HG03280 (cell line): ENCODE measurements around the gene DIP2C.
"Not testable (repeated sequence)": the region's sequence is repeated elsewhere in the genome, so short reads cannot be mapped to it uniquely, and the experiment has no call there.

Experiments
- ATAC-seq: cut with Tn5 transposase; IDR thresholded peaks from one replicate; pipeline ENCODE4 v1.9.1; 2021; ENCODE audit warnings: mild to moderate bottlenecking, moderate library complexity; ENCODE audit not compliant: unreplicated experiment

Gene DIP2C

GRCh38 chr10:525565-526315, 163.7 kb downstream of the DIP2C start:
- ATAC-seq, result no peak

GRCh38 chr10:523925-524324, 165.5 kb downstream of the DIP2C start:
- ATAC-seq, result no peak

- ATAC-seq, result no peak
Measured at GRCh38 chr10:522350-522749, 167.1 kb downstream of the DIP2C start.

- no peak for ATAC-seq
Measured at GRCh38 chr10:521261-522250, 167.9 kb downstream of the DIP2C start.

- ATAC-seq, result no peak
Measured at GRCh38 chr10:520402-520787, 169.1 kb downstream of the DIP2C start.

- no peak for ATAC-seq
Measured at GRCh38 chr10:519716-520401, 169.6 kb downstream of the DIP2C start.

GRCh38 chr10:519055-519715, 170.3 kb downstream of the DIP2C start:
- ATAC-seq, result no peak

- ATAC-seq, result no peak
Measured at GRCh38 chr10:517872-518475, 171.5 kb downstream of the DIP2C start.

GRCh38 chr10:517241-517830, 172.1 kb downstream of the DIP2C start:
- ATAC-seq, result no peak

GRCh38 chr10:516764-517163, 172.7 kb downstream of the DIP2C start:
- no peak for ATAC-seq

GRCh38 chr10:515674-516073, 173.8 kb downstream of the DIP2C start:
- ATAC-seq, result no peak

- ATAC-seq, result no peak
Measured at GRCh38 chr10:514137-514671, 175.3 kb downstream of the DIP2C start.

- no peak for ATAC-seq
Measured at GRCh38 chr10:513393-513792, 176.1 kb downstream of the DIP2C start.

- not testable (repeated sequence) for ATAC-seq
Measured at GRCh38 chr10:512661-513060, 176.8 kb downstream of the DIP2C start.

GRCh38 chr10:511849-512191, 177.6 kb downstream of the DIP2C start:
- no peak for ATAC-seq

GRCh38 chr10:511101-511848, 178.2 kb downstream of the DIP2C start:
- ATAC-seq, result peak; percentile 74

GRCh38 chr10:510415-510881, 179.0 kb downstream of the DIP2C start:
- no peak for ATAC-seq

- no peak for ATAC-seq
Measured at GRCh38 chr10:509361-510102, 179.9 kb downstream of the DIP2C start.
